Smooth muscle cell (in vitro differentiated cells): ENCODE data around the gene SEMA4F. TPM values are rescaled to one million over a fixed set of nuclear protein-coding genes. Genes with fewer than 3 reads are reported as not detected.
"Not testable (repeated sequence)": the region's sequence is repeated elsewhere in the genome, so short reads cannot be mapped to it uniquely, and the experiment has no call there.

Experiments used
- DNase-seq: peaks from one replicate; lab custom pipeline; 2025; ENCODE audit not compliant: unreplicated experiment; lab: John Stamatoyannopoulos, UW
- H2AFZ ChIP-seq: fragments of 200-600 bp; sonication (generic); 2 replicates; pipeline ENCODE4 v1.6.0; 2016; ENCODE audit warnings: antibody characterized with exemption, low read depth, mild to moderate bottlenecking
- H3F3A ChIP-seq: fragments of 200-600 bp; sonication (generic); 2 replicates; pipeline ENCODE4 v1.6.0; 2017; ENCODE audit warnings: antibody characterized with exemption, low read depth
- H3K27ac ChIP-seq: fragments of 200-600 bp; sonication (generic); 2 replicates; pipeline ENCODE4 v1.5.1; 2016; ENCODE audit warnings: low read depth, mild to moderate bottlenecking
- H3K27me3 ChIP-seq: fragments of 200-600 bp; sonication (generic); 2 replicates; pipeline ENCODE4 v1.6.1; 2016; ENCODE audit warnings: low read depth, mild to moderate bottlenecking
- H3K36me3 ChIP-seq: fragments of 200-600 bp; sonication (generic); 2 replicates; pipeline ENCODE4 v1.5.1; 2016; ENCODE audit warnings: low read depth
- H3K4me1 ChIP-seq: fragments of 200-600 bp; sonication (generic); 2 replicates; pipeline ENCODE4 v1.5.1; 2016; ENCODE audit warnings: low read depth
- H3K4me2 ChIP-seq: fragments of 200-600 bp; sonication (generic); 2 replicates; pipeline ENCODE4 v1.6.0; 2016; ENCODE audit warnings: mild to moderate bottlenecking
- H3K4me3 ChIP-seq: fragments of 200-600 bp; sonication (generic); 2 replicates; pipeline ENCODE4 v1.5.1; 2016; ENCODE audit warnings: mild to moderate bottlenecking
- H3K79me2 ChIP-seq: fragments of 200-600 bp; sonication (generic); 2 replicates; pipeline ENCODE4 v1.6.0; 2016; ENCODE audit warnings: low read depth, mild to moderate bottlenecking
- H3K9ac ChIP-seq: fragments of 200-600 bp; sonication (generic); 2 replicates; pipeline ENCODE4 v1.6.0; 2016; ENCODE audit warnings: low read depth
- H3K9me3 ChIP-seq: fragments of 200-600 bp; sonication (generic); replicated peaks from 2 replicates; pipeline ENCODE4 v1.5.1; 2016; ENCODE audit warnings: low read depth
- H4K20me1 ChIP-seq: fragments of 200-600 bp; sonication (generic); 2 replicates; pipeline ENCODE4 v1.6.0; 2016; ENCODE audit warnings: low read depth
- WGBS: methylation state at CpG from one replicate; pipeline ENCODE4 v1.1.7; 2016; ENCODE audit warnings: low lambda C conversion rate; 5-methylcytosine and 5-hydroxymethylcytosine counted together
- polyA plus RNA-seq: library from polyadenylated mRNA; unstranded; fragments of >200 nt; fragmentation: Nextera tagmentation; extraction: Ambion mirVana; gene quantifications from 2 replicates; pipeline ENCODE4 v1.2.1, GENCODE V29; 2016
- total RNA-seq: library from RNA; depleted of rRNA; stranded (reverse); fragments of >200 nt; gene quantifications from 2 replicates; pipeline ENCODE4 v1.2.3, GENCODE V29; 2014
- TF ChIP-seq, protein P1 (sequence below): fragments of 200-600 bp; sonication (generic); IDR thresholded peaks from 2 replicates; pipeline ENCODE4 v1.5.1; 2017; ENCODE audit warnings: borderline replicate concordance, mild to moderate bottlenecking, antibody characterized with exemption; ENCODE audit not compliant: insufficient read depth, poor library complexity, severe bottlenecking

Gene SEMA4F
- total and polyA plus RNA-seq, 2 experiments from 2014 or later: 8.5 to 16.7 TPM

DNA sequence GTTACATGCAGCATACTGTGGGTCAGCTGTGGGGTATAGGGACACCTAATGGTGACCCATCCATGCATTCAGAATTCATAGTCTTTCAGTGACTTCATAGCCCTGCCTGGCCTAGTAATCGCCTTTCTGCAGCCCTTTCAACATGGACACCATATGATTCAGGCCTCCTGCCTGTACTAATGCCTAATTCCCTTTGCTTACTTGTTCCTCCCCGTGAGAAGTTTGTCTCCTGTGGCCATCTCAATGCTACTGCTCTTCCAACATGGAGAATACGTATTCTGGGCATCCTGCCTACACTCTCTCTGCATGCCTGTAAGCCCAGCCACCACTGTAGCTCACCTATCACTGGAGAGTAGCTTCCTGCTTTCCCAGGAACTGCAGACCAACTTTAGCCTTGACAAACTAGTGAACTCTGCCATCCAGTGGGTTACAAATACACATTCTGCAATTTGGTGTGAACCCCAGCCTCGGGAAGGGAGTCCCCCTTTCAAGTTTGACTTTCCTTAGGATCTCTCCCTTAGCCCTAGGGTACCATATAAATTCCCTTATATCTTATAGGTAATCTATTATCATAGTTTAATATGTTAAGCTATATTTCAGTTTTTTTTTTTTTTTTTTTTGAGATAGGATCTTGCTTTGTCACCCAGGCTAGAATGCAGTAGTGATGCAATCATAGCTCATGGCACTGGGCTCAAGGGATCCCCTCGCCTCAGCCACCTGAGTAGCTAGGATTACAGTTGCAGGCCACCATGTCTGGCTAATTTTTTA, 28.2 kb upstream of the SEMA4F start:
- Histone ChIP-seq H3F3A (no peaks in the 10 kb centered on the region), H3K4me2 (no peak overlapping the region), H3K9me3 (no peaks in the 10 kb centered on the region), H3K9ac (no peak overlapping the region), H3K27me3 (no peaks in the 10 kb centered on the region), H4K20me1 (no peaks in the 10 kb centered on the region), H3K79me2 (no peaks in the 10 kb centered on the region), H3K36me3 (no peaks in the 10 kb centered on the region), H3K4me1 (no peaks in the 10 kb centered on the region), H3K27ac (no peak overlapping the region), H2AFZ (no peak overlapping the region), H3K4me3 (no peak overlapping the region)
- DNase-seq: no peak
- 91% methylated on average over 5 of the region's 5 CpGs for WGBS
- TF ChIP-seq, protein P1, sequence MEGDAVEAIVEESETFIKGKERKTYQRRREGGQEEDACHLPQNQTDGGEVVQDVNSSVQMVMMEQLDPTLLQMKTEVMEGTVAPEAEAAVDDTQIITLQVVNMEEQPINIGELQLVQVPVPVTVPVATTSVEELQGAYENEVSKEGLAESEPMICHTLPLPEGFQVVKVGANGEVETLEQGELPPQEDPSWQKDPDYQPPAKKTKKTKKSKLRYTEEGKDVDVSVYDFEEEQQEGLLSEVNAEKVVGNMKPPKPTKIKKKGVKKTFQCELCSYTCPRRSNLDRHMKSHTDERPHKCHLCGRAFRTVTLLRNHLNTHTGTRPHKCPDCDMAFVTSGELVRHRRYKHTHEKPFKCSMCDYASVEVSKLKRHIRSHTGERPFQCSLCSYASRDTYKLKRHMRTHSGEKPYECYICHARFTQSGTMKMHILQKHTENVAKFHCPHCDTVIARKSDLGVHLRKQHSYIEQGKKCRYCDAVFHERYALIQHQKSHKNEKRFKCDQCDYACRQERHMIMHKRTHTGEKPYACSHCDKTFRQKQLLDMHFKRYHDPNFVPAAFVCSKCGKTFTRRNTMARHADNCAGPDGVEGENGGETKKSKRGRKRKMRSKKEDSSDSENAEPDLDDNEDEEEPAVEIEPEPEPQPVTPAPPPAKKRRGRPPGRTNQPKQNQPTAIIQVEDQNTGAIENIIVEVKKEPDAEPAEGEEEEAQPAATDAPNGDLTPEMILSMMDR: no peak

DNA sequence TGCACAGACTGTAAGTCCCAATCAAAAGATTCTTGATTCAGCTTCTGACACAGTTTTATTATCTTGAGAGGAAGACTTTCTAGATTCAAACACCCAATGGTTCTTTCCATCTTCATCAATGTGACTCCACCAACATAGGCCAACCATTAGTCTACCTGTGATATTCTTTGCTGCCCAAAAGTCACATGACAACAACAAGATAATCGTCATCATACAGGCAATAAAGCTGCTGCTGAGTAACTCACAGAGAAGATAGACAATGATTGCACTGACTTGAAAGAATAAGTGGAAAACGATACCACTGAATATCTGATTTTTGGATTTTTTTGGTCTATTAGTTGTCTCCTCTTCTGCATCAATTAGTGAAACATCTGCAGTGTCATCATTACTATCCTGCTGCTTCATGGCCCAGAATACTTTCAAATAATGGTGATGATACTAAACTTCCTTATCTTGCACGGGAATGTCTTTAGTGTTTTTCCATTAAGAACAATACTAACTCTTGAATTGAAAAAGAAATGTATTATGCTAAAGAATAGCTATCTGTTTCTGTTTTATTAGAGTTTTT, 25.4 kb upstream of the SEMA4F start:
- Histone ChIP-seq H3K4me1 (peaks cover 11% of the 10 kb centered on the region), H3K36me3 (no peaks in the 10 kb centered on the region), H3K9ac (no peak overlapping the region), H3K9me3 (no peaks in the 10 kb centered on the region), H3K79me2 (no peaks in the 10 kb centered on the region), H3K4me2 (no peak overlapping the region), H2AFZ (no peak overlapping the region), H3F3A (peaks cover 9% of the 10 kb centered on the region), H3K4me3 (no peak overlapping the region), H3K27ac (no peak overlapping the region), H3K27me3 (no peaks in the 10 kb centered on the region), H4K20me1 (no peaks in the 10 kb centered on the region)
- TF ChIP-seq, protein P1: no peak
- DNase-seq: no peak
- 91% methylated on average over 3 of the region's 3 CpGs for WGBS

DNA sequence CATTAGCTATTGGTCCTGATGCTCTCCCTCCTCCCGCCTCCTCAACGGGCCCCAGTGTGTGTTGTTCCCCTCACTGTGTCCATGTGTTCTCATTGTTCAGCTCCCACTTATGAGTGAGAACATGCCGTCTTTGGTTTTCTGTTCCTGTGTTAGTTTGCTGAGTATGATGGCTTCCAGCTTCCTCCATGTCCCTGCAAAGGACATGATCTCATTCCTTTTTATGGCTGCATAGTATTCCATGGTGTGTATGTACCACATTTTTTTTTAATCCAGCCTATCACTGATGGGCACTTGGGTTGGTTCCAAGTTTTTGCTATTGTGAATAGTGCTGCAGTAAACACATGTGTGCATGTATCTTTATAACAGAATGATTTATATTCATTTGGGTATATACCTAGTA, 23.6 kb upstream of the SEMA4F start:
- peaks cover 11% of the 10 kb centered on the region for H3K4me1 ChIP-seq
- not testable (repeated sequence) for H3K4me3 ChIP-seq, H3K27ac ChIP-seq, H3K9ac ChIP-seq, H3K27me3 ChIP-seq, H3K9me3 ChIP-seq, H4K20me1 ChIP-seq, H2AFZ ChIP-seq, H3K36me3 ChIP-seq, H3K79me2 ChIP-seq, DNase-seq, H3K4me2 ChIP-seq, H3F3A ChIP-seq
- 97% methylated on average over 3 of the region's 3 CpGs for WGBS

DNA sequence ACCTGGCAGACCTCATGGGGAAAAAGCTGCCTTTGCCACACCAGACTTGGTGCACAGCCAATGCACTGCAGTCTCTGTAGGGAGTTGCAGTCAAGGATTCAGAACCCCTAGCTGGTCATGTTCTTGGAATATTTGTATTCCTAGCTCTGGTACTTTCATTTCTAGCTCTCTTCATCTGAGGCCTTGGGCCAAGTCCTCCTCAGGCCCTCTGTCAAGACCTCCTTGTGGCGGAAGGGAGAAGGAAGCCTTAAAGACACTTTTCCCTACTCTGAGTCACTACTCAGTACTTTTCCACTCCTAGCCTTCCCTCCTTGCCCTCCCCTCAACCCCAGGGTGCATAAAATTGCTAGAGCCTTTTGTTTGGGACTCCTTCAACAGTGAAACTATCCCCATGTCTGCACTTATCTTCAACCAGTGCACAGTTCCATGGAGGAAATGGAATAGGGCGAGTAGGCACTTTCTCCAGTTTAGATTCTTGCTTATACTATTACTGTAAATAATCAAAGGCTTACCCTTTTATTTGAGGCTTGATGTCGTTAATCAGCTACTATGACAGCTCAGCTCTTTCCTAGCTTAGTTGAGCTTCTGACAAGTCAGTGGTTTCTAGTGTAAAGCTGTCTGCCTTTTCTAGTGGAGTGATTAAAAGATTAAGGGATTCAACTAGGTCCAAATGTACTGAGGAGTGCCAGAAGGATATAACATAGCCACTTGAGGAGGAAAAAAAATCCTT, 21.7 kb upstream of the SEMA4F start:
- Histone ChIP-seq H3K9ac (no peak overlapping the region), H4K20me1 (no peaks in the 10 kb centered on the region), H3F3A (peaks cover 9% of the 10 kb centered on the region), H3K9me3 (no peaks in the 10 kb centered on the region), H3K27ac (peak overlapping the region; percentile 24), H3K4me2 (peak overlapping the region; percentile 2), H3K27me3 (peaks cover 15% of the 10 kb centered on the region), H3K79me2 (no peaks in the 10 kb centered on the region), H3K4me3 (no peak overlapping the region), H3K4me1 (peaks cover 11% of the 10 kb centered on the region), H3K36me3 (no peaks in the 10 kb centered on the region), H2AFZ (peak overlapping the region; percentile 15)
- TF ChIP-seq, protein P1: peak; percentile 20
- WGBS: 32% methylated on average over 3 of the region's 3 CpGs
- DNase-seq: no peak
